Thoracic aorta (tissue), 2 donors: Measurements from ENCODE around the gene SECISBP2. TPM values are rescaled to one million over a fixed set of nuclear protein-coding genes. Genes with fewer than 3 reads are reported as not detected.

Experiments
- ATAC-seq: fragments of 150-250 bp; one replicate; pipeline ENCODE4 v1.8.0; 2017; ENCODE audit warnings: low read depth; ENCODE audit not compliant: insufficient number of reproducible peaks, low FRiP score
- DNase-seq: peaks from one replicate; pipeline ENCODE4 v3.0.0-alpha.2; 2020; ENCODE audit warnings: low spot score
- H3K27ac ChIP-seq, 2 donors: fragments of 200-600 bp; sonication (generic); 1 replicate in 1 of 2; 2 replicates in 1 of 2; pipeline ENCODE4 v1.5.1; 2016; ENCODE audit warnings: mild to moderate bottlenecking in 2 of 2, moderate library complexity in 2 of 2
- H3K27me3 ChIP-seq: fragments of 200-600 bp; sonication (generic); replicated peaks from 2 replicates; pipeline ENCODE4 v1.6.0; 2016; ENCODE audit warnings: mild to moderate bottlenecking; ENCODE audit not compliant: insufficient read depth
- H3K36me3 ChIP-seq: fragments of 200-600 bp; sonication (generic); one replicate; pipeline ENCODE4 v1.5.1; 2016
- H3K4me1 ChIP-seq, 2 donors: fragments of 200-600 bp; sonication (generic); 1 replicate in 1 of 2; 2 replicates in 1 of 2; pipeline versions ENCODE4 v1.5.1 to v1.6.0; 2016; ENCODE audit warnings: low read depth in 2 of 2, mild to moderate bottlenecking in 1 of 2; ENCODE audit not compliant: control insufficient read depth in 1 of 2
- H3K4me3 ChIP-seq: fragments of 200-600 bp; sonication (generic); 2 replicates; pipeline ENCODE4 v1.5.1; 2016; ENCODE audit warnings: mild to moderate bottlenecking
- H3K9me3 ChIP-seq: fragments of 200-600 bp; sonication (generic); 2 replicates; pipeline ENCODE4 v1.5.1; 2016
- total RNA-seq, 2 donors: library from RNA; depleted of rRNA; stranded (reverse); fragments of >200 nt; gene quantifications; one replicate each; pipeline versions ENCODE4 v1.1.0 to v1.2.3, GENCODE V29; 2016
- TF ChIP-seq, protein P1 (sequence below): fragments of 200-600 bp; sonication (generic); IDR thresholded peaks from one replicate; pipeline ENCODE4 v1.5.1; 2019; ENCODE audit warnings: antibody characterized with exemption

SECISBP2 gene
- total RNA-seq, 2 donors from 2014 or later = 37.2 to 91.5 TPM

DNA sequence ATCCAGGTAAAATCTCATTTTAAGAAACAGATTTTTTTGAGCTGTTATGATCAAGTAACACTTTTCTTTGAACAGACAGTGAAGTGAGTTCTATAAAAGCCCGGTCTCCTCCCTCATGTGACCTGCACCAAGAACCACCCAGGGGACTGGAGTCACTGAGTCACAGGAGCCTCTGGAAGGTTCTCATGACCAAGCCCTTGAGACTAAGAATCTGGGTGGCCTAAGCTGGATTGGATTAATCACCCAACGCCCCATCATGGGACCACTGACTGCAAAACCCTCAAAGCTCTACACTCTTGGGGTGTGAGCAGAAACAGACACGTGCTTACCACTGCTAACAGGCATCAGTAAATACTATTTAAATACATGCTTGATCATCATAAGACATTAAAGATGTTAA is 48.4 kb downstream of the SECISBP2 start:
- no peaks in the 10 kb centered on the region for H3K9me3 ChIP-seq
- ATAC-seq (no peak), DNase-seq (no peak)
- H3K27me3 ChIP-seq = no peaks in the 10 kb centered on the region
- no peaks in the 10 kb centered on the region for H3K4me1 ChIP-seq
- H3K36me3 ChIP-seq = peaks cover 5% of the 10 kb centered on the region
- no peak overlapping the region for H3K27ac ChIP-seq
- no peak overlapping the region for H3K4me3 ChIP-seq
- TF ChIP-seq, protein P1, sequence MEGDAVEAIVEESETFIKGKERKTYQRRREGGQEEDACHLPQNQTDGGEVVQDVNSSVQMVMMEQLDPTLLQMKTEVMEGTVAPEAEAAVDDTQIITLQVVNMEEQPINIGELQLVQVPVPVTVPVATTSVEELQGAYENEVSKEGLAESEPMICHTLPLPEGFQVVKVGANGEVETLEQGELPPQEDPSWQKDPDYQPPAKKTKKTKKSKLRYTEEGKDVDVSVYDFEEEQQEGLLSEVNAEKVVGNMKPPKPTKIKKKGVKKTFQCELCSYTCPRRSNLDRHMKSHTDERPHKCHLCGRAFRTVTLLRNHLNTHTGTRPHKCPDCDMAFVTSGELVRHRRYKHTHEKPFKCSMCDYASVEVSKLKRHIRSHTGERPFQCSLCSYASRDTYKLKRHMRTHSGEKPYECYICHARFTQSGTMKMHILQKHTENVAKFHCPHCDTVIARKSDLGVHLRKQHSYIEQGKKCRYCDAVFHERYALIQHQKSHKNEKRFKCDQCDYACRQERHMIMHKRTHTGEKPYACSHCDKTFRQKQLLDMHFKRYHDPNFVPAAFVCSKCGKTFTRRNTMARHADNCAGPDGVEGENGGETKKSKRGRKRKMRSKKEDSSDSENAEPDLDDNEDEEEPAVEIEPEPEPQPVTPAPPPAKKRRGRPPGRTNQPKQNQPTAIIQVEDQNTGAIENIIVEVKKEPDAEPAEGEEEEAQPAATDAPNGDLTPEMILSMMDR = no peak

GRCh38 chr9:89367281-89367680 is 49.0 kb downstream of the SECISBP2 start:
- H3K27me3 ChIP-seq = no peaks in the 10 kb centered on the region
- ATAC-seq = no peak
- H3K27ac ChIP-seq = no peak overlapping the region
- no peaks in the 10 kb centered on the region for H3K4me1 ChIP-seq
- TF ChIP-seq, protein P1 = no peak
- no peaks in the 10 kb centered on the region for H3K36me3 ChIP-seq
- DNase-seq = no peak
- H3K9me3 ChIP-seq = no peaks in the 10 kb centered on the region
- no peak overlapping the region for H3K4me3 ChIP-seq

- no peak for ATAC-seq
- Histone ChIP-seq H3K27ac (no peak overlapping the region), H3K9me3 (no peaks in the 10 kb centered on the region), H3K36me3 (no peaks in the 10 kb centered on the region), H3K27me3 (no peaks in the 10 kb centered on the region), H3K4me1 (no peaks in the 10 kb centered on the region), H3K4me3 (no peak overlapping the region)
- DNase-seq = no peak
- TF ChIP-seq, protein P1 = no peak
Observed at GRCh38 chr9:89367726-89368437, 49.6 kb downstream of the SECISBP2 start.

DNA sequence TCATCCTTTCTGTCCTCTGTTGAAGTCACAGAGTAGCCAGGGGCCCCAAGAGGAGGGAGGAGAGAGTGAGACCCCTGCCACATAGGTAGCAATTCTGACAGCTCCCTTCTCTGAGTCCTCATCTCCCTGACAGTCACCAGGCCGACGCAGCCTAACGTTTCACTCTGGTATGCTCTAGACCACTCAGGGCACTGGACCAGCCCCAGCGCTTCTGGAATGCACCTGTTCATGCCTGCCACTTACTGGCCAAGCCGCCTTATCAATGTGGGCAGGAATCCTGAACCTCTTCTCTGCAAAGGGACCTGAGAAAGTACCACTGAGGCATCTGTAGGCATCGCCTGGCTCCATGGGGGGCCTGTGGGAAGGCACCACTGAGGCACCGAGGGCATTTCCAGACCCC is 50.2 kb downstream of the SECISBP2 start:
- no peaks in the 10 kb centered on the region for H3K9me3 ChIP-seq
- no peaks in the 10 kb centered on the region for H3K36me3 ChIP-seq
- TF ChIP-seq, protein P1 = no peak
- ATAC-seq (no peak), DNase-seq (no peak)
- H3K27me3 ChIP-seq = no peaks in the 10 kb centered on the region
- H3K4me3 ChIP-seq = no peak overlapping the region
- H3K27ac ChIP-seq = no peak overlapping the region
- no peaks in the 10 kb centered on the region for H3K4me1 ChIP-seq

DNA sequence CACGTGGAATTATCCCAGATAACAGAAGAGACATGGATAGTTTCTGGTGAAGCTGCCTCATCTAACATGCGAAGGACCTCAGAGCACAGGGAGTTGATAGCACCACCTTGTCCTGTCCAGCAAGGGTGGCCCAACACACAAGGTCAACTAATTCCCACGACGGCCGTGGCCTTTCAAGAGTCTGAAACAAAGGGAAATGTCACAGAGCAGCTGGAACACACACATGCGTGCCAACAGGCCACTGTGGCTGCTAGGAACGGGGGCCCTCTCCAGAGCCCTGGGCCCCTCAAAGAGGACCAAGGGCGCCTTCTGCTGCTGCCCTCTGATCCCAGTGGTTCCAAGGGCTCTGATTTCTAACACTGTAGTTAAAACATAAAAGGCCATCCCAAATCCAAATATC is 50.7 kb downstream of the SECISBP2 start:
- H3K4me3 ChIP-seq = no peak overlapping the region
- H3K9me3 ChIP-seq = no peaks in the 10 kb centered on the region
- no peaks in the 10 kb centered on the region for H3K27me3 ChIP-seq
- no peak overlapping the region for H3K27ac ChIP-seq
- DNase-seq (no peak), ATAC-seq (no peak)
- H3K36me3 ChIP-seq = no peaks in the 10 kb centered on the region
- no peaks in the 10 kb centered on the region for H3K4me1 ChIP-seq
- TF ChIP-seq, protein P1 = no peak
